ENCODE results near the gene CDX2.

CDX2 gene

GRCh38 chr13:27978301-27978968 is 9.3 kb upstream of the CDX2 start:
- no peak for DNase-seq

DNA sequence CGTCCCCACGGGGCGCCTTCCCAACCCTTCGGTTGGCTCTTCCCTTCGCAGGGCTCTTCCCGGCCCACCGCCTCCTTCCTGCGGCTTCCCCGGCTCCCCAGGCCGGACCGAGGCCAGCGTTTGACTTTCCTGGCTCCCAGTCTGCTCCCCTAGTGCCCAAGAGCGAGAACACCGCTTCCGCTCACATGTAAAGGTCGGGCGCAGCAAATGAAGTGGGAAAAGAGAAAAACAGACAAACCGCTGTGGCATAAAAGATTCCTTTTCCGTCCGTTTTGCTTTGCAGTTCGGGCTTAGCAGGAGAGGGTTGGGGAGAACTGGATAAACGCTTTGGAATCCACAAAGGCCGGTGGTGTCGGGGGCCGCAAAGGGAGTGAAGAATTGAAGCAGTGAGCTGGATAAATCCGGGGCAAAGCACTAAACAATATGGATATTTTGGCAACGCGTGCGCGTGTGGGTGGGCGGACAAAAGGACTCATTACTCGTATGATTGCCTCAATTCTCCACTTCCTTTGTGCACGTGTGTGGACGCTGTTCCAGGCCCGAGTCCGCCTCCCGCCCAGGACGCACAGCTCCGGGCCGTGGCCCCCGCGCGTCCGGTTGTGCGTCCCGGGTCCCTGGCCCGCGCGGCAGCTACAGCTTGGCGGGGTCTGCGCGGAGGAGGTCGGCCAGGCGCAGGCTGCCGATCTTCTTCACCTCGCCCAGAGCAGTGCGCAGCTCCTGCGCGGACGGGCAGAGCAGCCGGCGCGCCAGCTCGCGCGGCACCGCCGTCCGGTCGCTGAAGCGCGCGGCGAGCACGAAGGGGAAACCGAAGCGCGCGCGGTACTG is 8.6 kb upstream of the CDX2 start:
- DNase-seq: no peak

- no peak for DNase-seq
These were observed 7.4 kb upstream of the CDX2 start for GRCh38 chr13:27976362-27977091.

DNA sequence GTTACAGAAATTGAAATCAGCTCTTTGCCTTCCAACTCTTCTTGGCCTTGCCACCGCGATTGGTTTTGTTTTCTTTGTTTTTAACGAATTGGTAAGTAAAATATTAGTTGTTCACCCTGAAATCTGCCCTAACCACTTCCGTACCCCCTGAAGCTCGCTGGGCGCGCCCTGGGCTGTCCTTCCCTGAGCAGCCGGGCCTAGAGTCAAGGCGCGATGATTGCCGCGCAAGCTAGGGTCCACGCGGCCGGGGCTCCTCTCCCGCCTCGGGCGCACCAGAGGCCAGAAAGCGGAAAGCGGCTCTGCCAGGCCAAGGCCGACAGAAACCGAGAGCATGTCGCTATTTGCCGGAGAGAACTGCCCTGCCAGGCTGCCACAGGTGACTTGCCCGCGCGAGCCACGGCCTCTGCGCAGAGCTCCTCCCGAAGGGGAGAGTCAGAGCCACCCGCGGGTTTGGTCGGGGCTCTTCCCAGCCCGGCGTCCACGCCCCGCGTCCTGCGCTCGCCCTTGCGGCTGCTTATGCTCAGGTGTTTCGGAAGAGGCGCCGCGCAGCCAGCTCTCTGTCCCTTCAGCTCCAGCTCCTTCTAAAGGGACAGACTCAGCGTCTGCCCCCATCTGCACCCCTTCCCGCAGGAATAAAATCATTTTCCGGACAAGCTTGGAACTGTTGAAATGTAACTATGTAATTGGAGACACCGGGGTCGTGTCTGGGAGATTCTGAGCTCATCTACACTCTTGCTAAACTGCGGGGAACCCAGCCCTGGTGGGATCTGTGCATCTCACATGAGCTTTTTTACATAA is 6.6 kb upstream of the CDX2 start:
- no peak for DNase-seq

- no peak for DNase-seq
These were observed 5.0 kb upstream of the CDX2 start for GRCh38 chr13:27973961-27974662.

DNA sequence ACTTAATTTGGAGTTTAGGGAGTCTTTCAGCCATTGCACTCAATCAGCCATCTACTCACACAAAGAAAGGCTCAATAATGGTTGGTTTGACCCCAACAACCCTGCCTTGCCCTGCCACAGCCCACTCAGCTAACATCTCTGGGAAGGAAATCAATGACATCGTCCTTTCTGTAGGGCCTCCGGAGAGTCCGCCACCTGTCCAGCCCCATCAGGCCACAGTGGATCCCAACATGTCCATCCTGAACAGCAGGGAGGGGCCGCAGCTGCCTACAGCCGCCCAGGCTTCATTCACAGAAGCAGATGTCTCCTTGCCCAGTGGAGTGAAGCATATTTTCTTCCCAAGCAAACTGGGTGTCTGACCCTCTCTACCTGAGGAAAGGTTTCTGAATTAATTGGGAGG is 4.2 kb upstream of the CDX2 start:
- no peak for DNase-seq

GRCh38 chr13:27972478-27972820 is 3.3 kb upstream of the CDX2 start:
- DNase-seq: no peak

DNA sequence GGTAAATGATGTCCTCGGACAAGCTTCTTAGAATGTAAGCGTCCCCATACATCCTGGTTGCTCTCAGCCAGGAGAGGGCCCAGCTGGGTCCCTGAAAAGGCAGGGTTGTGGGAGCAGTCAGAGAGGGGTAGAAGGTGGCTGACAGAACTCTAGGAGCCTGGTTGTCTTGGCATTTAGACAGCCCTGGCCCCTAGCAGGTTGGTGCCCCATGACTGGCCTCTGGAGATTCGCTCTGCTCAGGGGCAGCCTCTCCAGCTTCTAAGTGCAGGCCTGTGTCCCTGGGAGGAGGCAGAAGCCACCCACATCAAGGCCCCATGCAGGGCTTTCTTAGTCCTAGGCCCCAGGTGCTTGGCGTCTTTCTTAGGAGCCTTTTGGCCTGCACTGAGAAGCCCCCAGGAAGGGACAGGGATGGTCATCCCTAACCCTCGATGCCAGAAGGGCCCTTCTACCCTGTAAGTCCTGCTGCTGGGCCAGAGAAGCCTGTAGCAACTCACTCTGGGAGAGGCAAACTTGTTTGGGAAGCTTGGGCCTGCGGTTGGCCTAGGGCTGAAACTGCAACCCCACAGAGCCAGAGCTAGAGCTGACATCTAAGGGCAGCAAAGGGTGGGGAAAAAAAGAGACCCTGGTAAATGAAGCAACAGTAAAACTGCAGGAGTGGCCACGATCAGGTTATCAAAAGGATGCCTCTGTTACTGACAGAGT is 2.8 kb upstream of the CDX2 start:
- no peak for DNase-seq

DNA sequence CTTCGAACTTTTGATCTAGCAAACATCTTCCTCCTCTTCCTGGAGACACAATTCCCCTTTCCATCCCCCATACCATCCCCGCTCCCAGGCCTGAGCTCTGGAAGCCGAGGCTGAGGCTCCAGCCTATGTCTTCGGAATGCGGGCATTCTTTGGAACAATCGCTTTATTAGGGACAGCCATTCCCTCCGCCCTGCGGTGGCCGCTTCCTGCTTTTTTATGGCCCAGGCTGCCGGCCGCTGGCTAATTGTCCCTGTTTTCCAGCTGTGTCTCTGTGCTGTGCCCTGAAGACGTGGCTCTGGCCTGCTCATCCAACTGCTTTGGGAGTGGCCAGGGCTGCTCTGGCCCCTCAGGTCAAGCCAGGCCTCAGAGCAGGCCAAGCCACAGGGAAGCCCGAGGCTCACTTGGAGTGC is 2.1 kb upstream of the CDX2 start:
- no peak for DNase-seq

GRCh38 chr13:27970382-27971235 is 1.5 kb upstream of the CDX2 start:
- no peak for DNase-seq

- no peak for DNase-seq
These were observed 733 bp upstream of the CDX2 start for GRCh38 chr13:27969866-27970229.

DNA sequence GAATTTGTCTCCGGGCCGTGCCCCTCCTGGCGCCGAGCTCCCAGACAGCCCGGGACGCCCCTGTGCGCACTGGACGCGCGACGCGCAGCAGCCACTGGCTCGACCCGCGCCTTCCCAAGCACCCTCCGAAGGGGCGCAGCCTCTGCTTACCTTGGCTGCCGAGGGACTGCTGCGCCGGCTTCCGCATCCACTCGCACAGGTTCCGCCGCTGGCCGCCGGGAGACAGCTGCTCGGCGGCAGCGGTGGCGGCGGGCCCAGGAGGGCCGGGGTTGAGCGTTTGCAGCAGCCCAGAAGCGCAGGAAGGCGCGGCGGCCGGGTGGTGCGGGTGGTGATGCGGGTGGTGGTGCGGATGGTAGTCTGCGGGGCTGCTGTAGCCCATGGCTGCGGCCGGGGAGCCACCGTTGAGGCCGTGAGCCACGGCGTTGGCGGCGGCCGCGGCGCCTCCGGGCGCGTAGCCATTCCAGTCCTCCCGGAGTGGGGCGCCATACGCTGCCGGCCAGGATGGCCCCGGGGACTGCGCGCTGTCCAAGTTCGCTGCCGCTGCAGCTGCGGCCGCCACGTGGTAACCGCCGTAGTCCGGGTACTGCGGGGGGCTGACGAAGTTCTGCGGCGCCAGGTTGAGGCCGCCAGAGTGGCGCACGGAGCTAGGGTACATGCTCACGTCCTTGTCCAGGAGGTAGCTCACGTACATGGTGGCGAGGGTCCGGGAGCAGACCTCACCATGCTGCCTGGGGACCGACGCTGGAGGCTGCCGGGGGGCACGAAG is 616 bp downstream of the CDX2 start:
- no peak for DNase-seq

DNA sequence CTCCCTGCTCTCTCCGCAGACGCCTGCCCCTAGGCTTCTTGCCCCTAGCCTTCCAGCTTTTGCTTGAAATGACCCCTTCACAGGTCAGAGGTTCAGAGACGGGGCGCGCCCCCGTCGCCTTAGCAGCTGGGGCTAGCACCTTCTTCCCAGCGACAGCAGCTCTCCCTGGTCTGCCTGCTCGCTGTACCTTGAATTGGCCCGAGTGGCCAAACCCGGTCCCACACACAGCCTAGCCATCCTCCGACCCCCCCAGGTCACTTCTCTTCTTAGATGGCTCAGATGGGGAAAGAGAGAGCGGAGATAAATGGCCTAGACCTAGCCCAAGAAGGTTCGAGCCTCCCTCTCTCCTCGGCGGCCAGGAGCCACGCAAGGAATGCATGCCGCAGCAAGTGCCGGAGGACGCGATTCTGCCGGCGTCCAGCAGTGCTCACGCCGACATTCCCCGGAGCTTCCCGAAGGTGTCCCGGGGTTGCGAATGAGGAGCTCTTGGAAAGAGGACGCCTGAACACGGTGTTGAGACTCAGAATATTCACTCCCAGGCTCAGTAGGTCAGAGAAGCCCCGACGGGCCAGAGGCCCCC is 1.3 kb downstream of the CDX2 start:
- DNase-seq: no peak

DNA sequence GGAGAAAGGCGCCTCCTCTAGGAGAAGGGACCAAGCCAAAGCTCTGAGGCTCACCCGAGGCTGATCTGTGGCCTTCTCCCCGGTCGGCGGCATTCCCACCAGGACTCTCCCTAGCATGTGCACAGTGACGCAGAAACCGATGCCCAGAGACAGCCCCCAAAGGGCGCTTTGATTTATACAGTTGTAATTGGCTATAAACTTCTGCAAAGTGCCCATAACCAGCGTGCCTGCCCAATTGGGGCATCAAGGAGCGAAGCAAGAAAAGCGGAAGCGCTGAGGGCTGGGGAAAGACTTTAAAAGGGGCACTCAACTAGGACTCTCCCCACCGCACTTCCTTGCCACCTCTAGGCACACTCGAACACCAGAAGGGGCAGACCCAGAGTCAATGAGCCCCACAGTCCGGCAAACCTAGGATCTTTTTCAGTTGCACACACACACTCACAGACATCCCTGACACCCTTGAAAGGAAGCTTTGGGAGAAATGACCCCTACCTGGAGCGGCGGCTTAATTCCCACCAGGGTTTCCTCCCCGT is 1.8 kb downstream of the CDX2 start:
- no peak for DNase-seq

DNA sequence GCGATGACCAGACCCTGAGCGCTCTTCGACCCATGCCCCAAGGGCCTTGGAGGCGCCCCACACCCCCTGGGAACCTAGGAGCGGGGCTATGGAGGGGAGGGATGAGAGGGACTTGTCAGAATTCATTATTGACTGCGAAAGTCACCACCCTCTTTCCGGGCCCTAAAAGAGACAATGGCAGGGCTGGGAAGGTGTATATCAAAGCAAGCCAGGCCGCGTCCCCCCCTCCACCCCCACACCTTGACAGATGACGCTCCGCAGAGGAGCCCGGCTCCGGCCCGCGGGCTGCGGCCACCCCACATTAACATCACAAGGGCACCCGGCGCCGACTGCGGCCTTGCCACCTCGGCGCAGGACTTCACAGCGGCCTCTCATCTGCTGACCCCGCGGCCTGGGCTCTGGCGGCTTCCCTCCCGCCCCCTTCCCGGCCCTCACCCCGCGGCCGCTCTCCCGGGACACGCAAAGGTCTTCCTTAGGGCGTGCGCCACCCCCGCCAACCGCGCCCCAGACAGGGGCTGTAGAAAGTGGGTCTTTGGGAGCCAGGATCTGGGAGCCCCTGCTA is 2.4 kb downstream of the CDX2 start:
- DNase-seq: no peak

DNA sequence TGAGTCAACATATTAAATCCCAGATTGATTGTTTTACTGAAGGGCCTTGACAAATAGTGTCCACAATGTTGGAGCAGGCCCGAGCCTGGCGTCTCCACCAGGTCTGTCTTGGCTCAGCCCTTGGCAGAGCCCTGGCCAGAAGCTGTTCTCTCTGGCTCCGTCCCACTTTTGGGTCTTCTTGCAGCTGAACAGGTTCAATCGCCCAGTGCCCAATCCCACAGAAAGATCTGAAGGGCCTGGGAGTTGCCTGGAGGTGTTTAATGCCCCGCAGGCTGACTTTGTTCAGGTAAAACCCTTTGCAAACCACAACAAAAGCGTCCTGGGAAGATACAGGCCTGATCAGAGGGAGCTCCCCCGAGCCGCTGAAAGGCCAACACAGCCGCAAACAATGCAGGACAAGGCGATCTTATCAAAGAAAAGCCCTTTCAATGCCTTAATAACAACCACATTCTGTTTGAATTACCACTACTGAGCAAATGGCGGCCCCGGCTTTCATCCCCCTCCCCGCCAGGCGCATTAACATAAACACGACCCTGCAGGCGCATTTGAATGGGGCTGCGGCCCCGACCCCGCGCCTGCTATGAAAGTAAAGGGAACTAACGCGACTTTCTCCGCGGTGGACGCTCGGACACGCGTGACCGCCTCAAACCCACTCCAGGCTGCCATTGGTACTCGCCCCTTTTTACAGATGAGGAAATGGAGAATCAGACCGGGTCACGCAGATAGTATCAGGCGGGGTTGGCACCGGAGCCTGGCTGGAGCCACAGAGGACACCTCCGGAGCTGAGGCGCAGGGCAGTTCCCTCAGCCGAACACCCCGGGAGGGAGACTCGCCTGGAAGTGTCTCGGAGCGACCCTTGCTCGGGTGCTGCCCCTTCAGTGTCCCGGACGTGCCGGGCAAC is 3.1 kb downstream of the CDX2 start:
- DNase-seq: no peak

DNA sequence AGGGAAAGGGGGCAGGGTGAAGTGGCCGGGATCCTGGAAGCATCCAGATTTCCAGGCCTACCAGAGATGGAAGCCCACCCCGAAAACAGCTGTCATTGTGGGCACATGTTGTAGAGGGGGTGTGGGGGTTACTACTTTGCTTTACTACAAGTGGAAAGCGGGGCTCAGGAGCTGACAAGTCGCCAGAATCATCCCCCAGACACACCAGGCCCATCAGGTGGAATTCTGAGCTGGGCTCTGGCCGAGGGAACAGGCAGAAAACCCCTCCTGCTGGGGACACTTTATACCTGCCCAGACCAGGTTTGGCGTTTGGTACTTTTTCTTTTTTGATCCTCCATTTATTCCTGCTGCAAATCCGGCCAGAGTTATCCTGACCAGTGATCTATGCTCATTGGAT is 3.8 kb downstream of the CDX2 start:
- DNase-seq: no peak

DNA sequence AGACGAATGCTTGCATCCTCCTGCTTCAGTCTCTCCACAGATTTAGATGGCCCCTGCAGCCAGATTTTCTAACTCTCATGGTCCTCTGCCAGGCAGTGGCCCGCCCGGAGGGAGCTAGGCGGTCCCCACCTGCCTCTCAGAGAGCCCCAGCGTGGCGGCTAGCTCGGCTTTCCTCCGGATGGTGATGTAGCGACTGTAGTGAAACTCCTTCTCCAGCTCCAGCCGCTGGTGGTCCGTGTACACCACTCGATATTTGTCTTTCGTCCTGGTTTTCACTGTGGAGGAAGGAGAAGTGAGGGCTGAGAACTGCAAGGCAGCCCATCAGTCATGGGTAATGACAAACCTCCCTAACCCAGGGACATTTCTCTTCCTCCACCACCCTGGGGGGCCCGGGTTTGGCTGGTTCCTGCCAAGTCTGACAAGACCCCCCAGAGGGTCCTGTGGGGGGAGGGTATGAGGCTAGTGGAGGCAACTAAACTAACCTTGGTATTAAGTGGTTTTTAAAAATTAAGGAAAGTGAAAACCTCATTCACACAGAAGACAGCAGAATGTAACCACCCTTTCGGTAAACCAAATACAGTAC is 4.3 kb downstream of the CDX2 start:
- no peak for DNase-seq
